Endodermal cell (in vitro differentiated cells): ENCODE results near the gene HES5. TPM values are rescaled to one million over a fixed set of nuclear protein-coding genes. Genes with fewer than 3 reads are reported as not detected.

Experiments used
- DNase-seq: peaks from one replicate; pipeline ENCODE4 v3.0.0-alpha.2; 2017
- H3K27ac ChIP-seq: 2 replicates; pipeline ENCODE4 v1.5.1; 2013; ENCODE audit warnings: mild to moderate bottlenecking, low read depth, low read length, moderate library complexity
- H3K27me3 ChIP-seq: 2 replicates; pipeline ENCODE4 v1.6.1; 2013; ENCODE audit warnings: mild to moderate bottlenecking, low read length, moderate library complexity; ENCODE audit not compliant: insufficient read depth, control insufficient read depth, poor library complexity, severe bottlenecking
- H3K36me3 ChIP-seq: 2 replicates; pipeline ENCODE4 v1.7.0; 2013; ENCODE audit warnings: mild to moderate bottlenecking, low read length, moderate library complexity; ENCODE audit not compliant: control insufficient read depth, insufficient read depth
- H3K4me1 ChIP-seq: one replicate; pipeline ENCODE4 v1.7.0; 2013; ENCODE audit warnings: low read length; ENCODE audit not compliant: control insufficient read depth, insufficient read depth
- H3K4me3 ChIP-seq: 2 replicates; pipeline ENCODE4 v1.5.1; 2013; ENCODE audit warnings: mild to moderate bottlenecking, low read length, moderate library complexity
- H3K9ac ChIP-seq: 2 replicates; pipeline ENCODE4 v1.6.1; 2013; ENCODE audit warnings: mild to moderate bottlenecking, low read length, moderate library complexity; ENCODE audit not compliant: poor library complexity, severe bottlenecking; ENCODE audit errors: extremely low read depth
- H3K9me3 ChIP-seq: 2 replicates; pipeline ENCODE4 v1.6.1; 2013; ENCODE audit warnings: mild to moderate bottlenecking, low read length, moderate library complexity; ENCODE audit not compliant: control insufficient read depth
- H3K27ac Mint-ChIP-seq: 2 replicates; pipeline ENCODE4 v1.8.0; 2020; ENCODE audit warnings: mixed read lengths
- H3K27me3 Mint-ChIP-seq: 2 replicates; pipeline ENCODE4 v1.8.0; 2021; ENCODE audit warnings: mild to moderate bottlenecking, mixed read lengths; ENCODE audit not compliant: insufficient read depth
- H3K36me3 Mint-ChIP-seq: 2 replicates; pipeline ENCODE4 v1.8.0; 2020; ENCODE audit warnings: low read depth, mixed read lengths
- H3K4me1 Mint-ChIP-seq: 2 replicates; pipeline ENCODE4 v1.8.0; 2020; ENCODE audit warnings: mixed read lengths
- H3K4me3 Mint-ChIP-seq: 2 replicates; pipeline ENCODE4 v1.8.0; 2020; ENCODE audit warnings: mild to moderate bottlenecking, moderate library complexity, mixed read lengths
- H3K9me3 Mint-ChIP-seq: 2 replicates; pipeline ENCODE4 v1.8.0; 2020; ENCODE audit warnings: mild to moderate bottlenecking, mixed read lengths
- CTCF ChIP-seq: fragments of 200-600 bp; sonication (generic); conservative IDR thresholded peaks from 2 replicates; pipeline ENCODE4 v1.5.0; 2021; ENCODE audit warnings: antibody characterized with exemption, mild to moderate bottlenecking
- WGBS, 2 experiments: methylation state at CpG; one replicate each; pipeline versions ENCODE4 v1.1.5 to v1.1.7; 2013; ENCODE audit warnings: missing lambda C conversion rate in 2 of 2, mixed read lengths in 1 of 2; ENCODE audit not compliant: insufficient coverage in 1 of 2, insufficient read length in 1 of 2; 5-methylcytosine and 5-hydroxymethylcytosine counted together
- total RNA-seq, 2 donors: library from RNA; stranded (reverse); fragmentation: NEBNext Ultra II Directional in 1 of 2; extraction: Animal tissue kit (Norgen Biotek cat#: 25700) in 1 of 2; gene quantifications; 2 replicates in 1 of 2; 3 replicates in 1 of 2; pipeline ENCODE4 v1.2.1, GENCODE V29; 2021

HES5 gene
- total RNA-seq, 2 donors from 2014 or later, result not detected

GRCh38 chr1:2486558-2486957 is 43.5 kb downstream of the HES5 start:
- no peak for TF ChIP-seq CTCF

GRCh38 chr1:2486041-2486440 is 44.0 kb downstream of the HES5 start:
- Mint-ChIP-seq H3K4me1 (no peaks in the 10 kb centered on the region), H3K4me3 (no peak overlapping the region), H3K27ac (no peak overlapping the region), H3K9me3 (peaks cover 10% of the 10 kb centered on the region), H3K27me3 (peaks cover 2% of the 10 kb centered on the region), H3K36me3 (no peaks in the 10 kb centered on the region)
- no peak overlapping the region for H3K27ac ChIP-seq
- no peaks in the 10 kb centered on the region for H3K36me3 ChIP-seq
- H3K27me3 ChIP-seq, result no peaks in the 10 kb centered on the region
- no peaks in the 10 kb centered on the region for H3K4me1 ChIP-seq
- no peak for TF ChIP-seq CTCF
- DNase-seq, result no peak
- WGBS, 2 experiments, result 86 to 93% methylated on average over 1 to 4 of the region's 4 CpGs
- no peak overlapping the region for H3K9ac ChIP-seq
- no peaks in the 10 kb centered on the region for H3K9me3 ChIP-seq
- H3K4me3 ChIP-seq, result no peak overlapping the region

More at GRCh38 chr1:2486558-2486957, 43.5 kb downstream of the HES5 start:
- WGBS, 2 experiments, result 86 to 89% methylated on average over 7 to 9 of the region's 9 CpGs
- no peaks in the 10 kb centered on the region for H3K4me1 Mint-ChIP-seq
- Histone ChIP-seq H3K36me3 (no peaks in the 10 kb centered on the region), H3K27ac (no peak overlapping the region), H3K9me3 (no peaks in the 10 kb centered on the region), H3K27me3 (no peaks in the 10 kb centered on the region), H3K4me3 (no peak overlapping the region), H3K4me1 (no peaks in the 10 kb centered on the region), H3K9ac (no peak overlapping the region)
- peaks cover 10% of the 10 kb centered on the region for H3K9me3 Mint-ChIP-seq
- H3K4me3 Mint-ChIP-seq, result no peak overlapping the region
- no peaks in the 10 kb centered on the region for H3K36me3 Mint-ChIP-seq
- no peak overlapping the region for H3K27ac Mint-ChIP-seq
- DNase-seq, result no peak
- H3K27me3 Mint-ChIP-seq, result peaks cover 2% of the 10 kb centered on the region

GRCh38 chr1:2483970-2484369 is 46.1 kb downstream of the HES5 start:
- no peak overlapping the region for H3K27ac Mint-ChIP-seq
- H3K27me3 Mint-ChIP-seq, result peaks cover 2% of the 10 kb centered on the region
- H3K4me1 ChIP-seq, result no peaks in the 10 kb centered on the region
- H3K4me3 Mint-ChIP-seq, result no peak overlapping the region
- H3K4me3 ChIP-seq, result no peak overlapping the region
- no peaks in the 10 kb centered on the region for H3K27me3 ChIP-seq
- H3K9ac ChIP-seq, result no peak overlapping the region
- no peak overlapping the region for H3K27ac ChIP-seq
- no peaks in the 10 kb centered on the region for H3K9me3 ChIP-seq
- no peak for TF ChIP-seq CTCF
- 92% methylated on average over 13 of the region's 16 CpGs; no CpG with 5 or more reads in 1 of the 2 experiments for WGBS, 2 experiments
- no peak for DNase-seq
- no peaks in the 10 kb centered on the region for H3K4me1 Mint-ChIP-seq
- H3K36me3 Mint-ChIP-seq, result no peaks in the 10 kb centered on the region
- peaks cover 7% of the 10 kb centered on the region for H3K9me3 Mint-ChIP-seq
- H3K36me3 ChIP-seq, result no peaks in the 10 kb centered on the region
